ENCODE measurements around the gene TGDS. TPM values are rescaled to one million over a fixed set of nuclear protein-coding genes. Genes with fewer than 3 reads are reported as not detected.

The TGDS gene
- total and polyA plus RNA-seq, 2 experiments from 2014 or later: 9.0 to 13.3 TPM

Other genes with a start within 250 kb of the TGDS start
- gene DCT, start 116.5 kb downstream of the TGDS start, total RNA-seq: 0.18 TPM in 2 replicates
- not detected in 2 replicates for gene DCT, start 116.5 kb downstream of the TGDS start, polyA plus RNA-seq
- 3.9 and 4.1 TPM in 2 replicates for gene GPR180, start 5.7 kb upstream of the TGDS start, total RNA-seq
- gene GPR180, start 5.7 kb upstream of the TGDS start, polyA plus RNA-seq: 4.1 and 4.5 TPM in 2 replicates
- 0.04 TPM in 1 of 2 replicates, not detected in the other for gene SOX21, start 116.4 kb upstream of the TGDS start, total RNA-seq
- not detected in 2 replicates for gene SOX21, start 116.4 kb upstream of the TGDS start, polyA plus RNA-seq